Measurements from ENCODE around the gene MLLT11.
A peak's percentile ranks its signal among the peaks of the same experiment; 100 is the strongest.
"Not testable (repeated sequence)": the region's sequence is repeated elsewhere in the genome, so short reads cannot be mapped to it uniquely, and the experiment has no call there.

MLLT11 gene

GRCh38 chr1:151056149-151056548 lies 4.0 kb upstream of the MLLT11 start:
- DNase-seq (ENCODE audit: low read depth in 3 of 3) = no peak

- DNase-seq (ENCODE audit: low read depth in 3 of 3) = no peak
These were observed 1.5 kb upstream of the MLLT11 start for GRCh38 chr1:151058692-151059091.

- peak; percentile 57 to 78 (median 74) for DNase-seq (ENCODE audit: low read depth in 3 of 3)
These were observed 839 bp upstream of the MLLT11 start, which contains the start of gene CDC42SE1 for GRCh38 chr1:151059109-151060006. Gene CDC42SE1, minus strand, starts transcription at chr1:151059622. Its CDS starts 3,892 bp downstream, at chr1:151055730.

GRCh38 chr1:151060657-151061421 lies 642 bp downstream of the MLLT11 start:
- DNase-seq (ENCODE audit: low read depth in 3 of 3) = no peak

GRCh38 chr1:151061704-151062103 lies 1.5 kb downstream of the MLLT11 start:
- no peak for DNase-seq (ENCODE audit: low read depth in 3 of 3)

- DNase-seq (ENCODE audit: low read depth in 3 of 3) = no peak
These were observed 2.7 kb downstream of the MLLT11 start for GRCh38 chr1:151062741-151063371.

- DNase-seq (ENCODE audit: low read depth in 3 of 3) = no peak
These were observed 5.0 kb downstream of the MLLT11 start for GRCh38 chr1:151065089-151065645.

GRCh38 chr1:151067185-151067584 lies 7.0 kb downstream of the MLLT11 start:
- no peak for DNase-seq (ENCODE audit: low read depth in 3 of 3)

- no peak for DNase-seq (ENCODE audit: low read depth in 3 of 3)
These were observed 8.9 kb downstream of the MLLT11 start for GRCh38 chr1:151069103-151069486.

- peak; percentile 83 to 89 (median 84) for DNase-seq (ENCODE audit: low read depth in 3 of 3)
These were observed 10.5 kb downstream of the MLLT11 start, which contains the start of gene GABPB2 for GRCh38 chr1:151070474-151071276. Gene GABPB2, plus strand, starts transcription at chr1:151070761. Its CDS starts 17,429 bp downstream, at chr1:151088190.

- no peak for DNase-seq (ENCODE audit: low read depth in 3 of 3)
These were observed 12.0 kb downstream of the MLLT11 start for GRCh38 chr1:151072224-151072623.

- no peak for DNase-seq (ENCODE audit: low read depth in 3 of 3)
These were observed 25.9 kb downstream of the MLLT11 start for GRCh38 chr1:151085953-151086559.

- not testable (repeated sequence) for DNase-seq (ENCODE audit: low read depth in 3 of 3)
These were observed 37.2 kb downstream of the MLLT11 start for GRCh38 chr1:151097426-151097825.

GRCh38 chr1:151098126-151098525 lies 37.9 kb downstream of the MLLT11 start:
- no peak for DNase-seq (ENCODE audit: low read depth in 3 of 3)

GRCh38 chr1:151104630-151105029 lies 44.4 kb downstream of the MLLT11 start:
- no peak for DNase-seq (ENCODE audit: low read depth in 3 of 3)

- no peak for DNase-seq (ENCODE audit: low read depth in 3 of 3)
These were observed 46.7 kb downstream of the MLLT11 start for GRCh38 chr1:151106894-151107293.

GRCh38 chr1:151108331-151108730 lies 48.1 kb downstream of the MLLT11 start:
- DNase-seq (ENCODE audit: low read depth in 3 of 3) = no peak

GRCh38 chr1:151113877-151114276 lies 53.7 kb downstream of the MLLT11 start:
- no peak for DNase-seq (ENCODE audit: low read depth in 3 of 3)

Measured in stimulated activated CD4-positive, alpha-beta T cell treated with anti-CD3 and anti-CD28 coated beads, TNF-alpha, amount 100 ng/mL, for 48 hours (primary cell).